Measurements from ENCODE around the gene CCNB2. TPM values are rescaled to one million over a fixed set of nuclear protein-coding genes. Genes with fewer than 3 reads are reported as not detected.

The CCNB2 gene
- total RNA-seq, 1 experiment from 2014 or later = 67.6 TPM

- intact Hi-C loops (cut with micrococcal nuclease; ENCODE audit: unreplicated experiment) = no loop called here
- BruUV-seq (replicated peaks) = no TSS peak
- DNase-seq (ENCODE audit: low read depth, low spot score) = peak; percentile 15
- in situ Hi-C loops (cut with HindIII; ENCODE audit: low pct_unique_long_range_greater_than_20kb, low sequenced_read_pairs) = no loop called here
- CTCF ChIA-PET = no interaction called here
- Histone ChIP-seq H3K4me3 (ENCODE audit: low read depth in 2 of 2, low read length in 2 of 2) (no peak overlapping the region), H3K27me3 (ENCODE audit: control insufficient read depth, insufficient read depth, low read length) (no peaks in the 10 kb centered on the region), H3K9me3 (ENCODE audit: control insufficient read depth, insufficient read depth, low read depth, low read length) (no peaks in the 10 kb centered on the region), H3K4me1 (ENCODE audit: control insufficient read depth, insufficient read depth, low read length) (no peaks in the 10 kb centered on the region), H3K36me3 (ENCODE audit: control insufficient read depth, insufficient read depth, low read length) (peaks cover 13% of the 10 kb centered on the region), H3K27ac (ENCODE audit: low read length) (no peak overlapping the region)
- POLR2A ChIA-PET = interaction anchor here (0.6 kb wide), 1 partner anchor 202 kb away, joined by 10 read pairs; no protein-coding TSS in a partner anchor
- no peak for TF ChIP-seq POLR2AphosphoS5 (IDR thresholded peaks at IDR 0.05; ENCODE audit: low read depth, low read length)
- TF ChIP-seq SIN3A (IDR thresholded peaks at IDR 0.05; ENCODE audit: borderline replicate concordance, insufficient read depth, low read depth, low read length) = no peak
- peak; percentile 84 for TF ChIP-seq CTCF (IDR thresholded peaks at IDR 0.05)
- no peak for TF ChIP-seq TCF7L2 (IDR thresholded peaks at IDR 0.05; ENCODE audit: low read depth, low read length)
- peak; percentile 82 for ATAC-seq
Measured at GRCh38 chr15:59138243-59138642, 33.3 kb downstream of the CCNB2 start.

GRCh38 chr15:59140422-59141226, 35.7 kb downstream of the CCNB2 start:
- intact Hi-C loops (cut with micrococcal nuclease; ENCODE audit: unreplicated experiment) (no loop called here), in situ Hi-C loops (cut with HindIII; ENCODE audit: low pct_unique_long_range_greater_than_20kb, low sequenced_read_pairs) (no loop called here)
- ATAC-seq = no peak
- H3K36me3 ChIP-seq (ENCODE audit: control insufficient read depth, insufficient read depth, low read length) = peaks cover 6% of the 10 kb centered on the region
- ChIA-PET POLR2A (no interaction called here), CTCF (no interaction called here)
- no peak overlapping the region for H3K4me3 ChIP-seq (ENCODE audit: low read depth in 2 of 2, low read length in 2 of 2)
- no peak for DNase-seq (ENCODE audit: low read depth, low spot score)
- no peaks in the 10 kb centered on the region for H3K27me3 ChIP-seq (ENCODE audit: control insufficient read depth, insufficient read depth, low read length)
- 0 out of 2 replicates have a peak, but pooled peaks have one; percentile 17 for TF ChIP-seq POLR2AphosphoS5 (IDR thresholded peaks at IDR 0.05; ENCODE audit: low read depth, low read length)
- TF ChIP-seq CTCF (IDR thresholded peaks at IDR 0.05) = no peak
- H3K27ac ChIP-seq (ENCODE audit: low read length) = no peak overlapping the region
- no peaks in the 10 kb centered on the region for H3K4me1 ChIP-seq (ENCODE audit: control insufficient read depth, insufficient read depth, low read length)
- no peaks in the 10 kb centered on the region for H3K9me3 ChIP-seq (ENCODE audit: control insufficient read depth, insufficient read depth, low read depth, low read length)
- BruUV-seq (replicated peaks) = no TSS peak

- CTCF ChIA-PET = no interaction called here
Measured at GRCh38 chr15:59143281-59143680, 38.3 kb downstream of the CCNB2 start.

More at GRCh38 chr15:59143281-59143680, 38.3 kb downstream of the CCNB2 start:
- POLR2A ChIA-PET = no interaction called here
- Histone ChIP-seq H3K36me3 (ENCODE audit: control insufficient read depth, insufficient read depth, low read length) (no peaks in the 10 kb centered on the region), H3K27me3 (ENCODE audit: control insufficient read depth, insufficient read depth, low read length) (no peaks in the 10 kb centered on the region), H3K4me1 (ENCODE audit: control insufficient read depth, insufficient read depth, low read length) (no peaks in the 10 kb centered on the region), H3K27ac (ENCODE audit: low read length) (no peak overlapping the region), H3K4me3 (ENCODE audit: low read depth in 2 of 2, low read length in 2 of 2) (no peak overlapping the region), H3K9me3 (ENCODE audit: control insufficient read depth, insufficient read depth, low read depth, low read length) (no peaks in the 10 kb centered on the region)
- intact Hi-C loops (cut with micrococcal nuclease; ENCODE audit: unreplicated experiment) (no loop called here), in situ Hi-C loops (cut with HindIII; ENCODE audit: low pct_unique_long_range_greater_than_20kb, low sequenced_read_pairs) (no loop called here)
- no peak for DNase-seq (ENCODE audit: low read depth, low spot score)
- ATAC-seq = no peak
- BruUV-seq (replicated peaks) = no TSS peak
- no peak for TF ChIP-seq CTCF (IDR thresholded peaks at IDR 0.05)
- no peak for TF ChIP-seq SIN3A (IDR thresholded peaks at IDR 0.05; ENCODE audit: borderline replicate concordance, insufficient read depth, low read depth, low read length)
- TF ChIP-seq POLR2AphosphoS5 (IDR thresholded peaks at IDR 0.05; ENCODE audit: low read depth, low read length) = no peak
- no peak for TF ChIP-seq REST (IDR thresholded peaks at IDR 0.05; ENCODE audit: insufficient read depth in 1 of 2, low read depth in 2 of 2, low read length in 1 of 2)
- no peak for TF ChIP-seq TCF7L2 (IDR thresholded peaks at IDR 0.05; ENCODE audit: low read depth, low read length)
